Ovary (tissue), 3 donors: ENCODE measurements around the gene DNER.

ENCODE experiments used
- EP300 ChIP-seq: sonication (generic); formaldehyde crosslinking; IDR thresholded peaks from one replicate; pipeline ENCODE4 v1.6.1; 2017; ENCODE audit warnings: antibody characterized with exemption
- POLR2A ChIP-seq: fragments of 450-650 bp; IDR thresholded peaks from one replicate; pipeline ENCODE4 v1.6.1; 2017; ENCODE audit warnings: antibody characterized with exemption, mild to moderate bottlenecking, moderate library complexity
- TF ChIP-seq, protein P1 (sequence below), 3 donors: fragments of 450-650 bp in 2 of 3; fragments of 200-600 bp in 1 of 3; IDR thresholded peaks; one replicate each; pipeline versions ENCODE4 v1.5.1 to v1.8.0; 2016 to 2022; ENCODE audit warnings: antibody characterized with exemption in 3 of 3, mild to moderate bottlenecking in 1 of 3
- donor health status: DM: no; HTN: no; CAD: no.

- TF ChIP-seq, protein P1, sequence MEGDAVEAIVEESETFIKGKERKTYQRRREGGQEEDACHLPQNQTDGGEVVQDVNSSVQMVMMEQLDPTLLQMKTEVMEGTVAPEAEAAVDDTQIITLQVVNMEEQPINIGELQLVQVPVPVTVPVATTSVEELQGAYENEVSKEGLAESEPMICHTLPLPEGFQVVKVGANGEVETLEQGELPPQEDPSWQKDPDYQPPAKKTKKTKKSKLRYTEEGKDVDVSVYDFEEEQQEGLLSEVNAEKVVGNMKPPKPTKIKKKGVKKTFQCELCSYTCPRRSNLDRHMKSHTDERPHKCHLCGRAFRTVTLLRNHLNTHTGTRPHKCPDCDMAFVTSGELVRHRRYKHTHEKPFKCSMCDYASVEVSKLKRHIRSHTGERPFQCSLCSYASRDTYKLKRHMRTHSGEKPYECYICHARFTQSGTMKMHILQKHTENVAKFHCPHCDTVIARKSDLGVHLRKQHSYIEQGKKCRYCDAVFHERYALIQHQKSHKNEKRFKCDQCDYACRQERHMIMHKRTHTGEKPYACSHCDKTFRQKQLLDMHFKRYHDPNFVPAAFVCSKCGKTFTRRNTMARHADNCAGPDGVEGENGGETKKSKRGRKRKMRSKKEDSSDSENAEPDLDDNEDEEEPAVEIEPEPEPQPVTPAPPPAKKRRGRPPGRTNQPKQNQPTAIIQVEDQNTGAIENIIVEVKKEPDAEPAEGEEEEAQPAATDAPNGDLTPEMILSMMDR (IDR thresholded peaks at IDR 0.05), result no peak
- no peak for TF ChIP-seq POLR2A
- TF ChIP-seq EP300, result no peak
Measured at GRCh38 chr2:229695961-229696360, 18.4 kb downstream of the DNER start.
